H1 (cell line): ENCODE measurements around the gene CAMK2N2. TPM values are rescaled to one million over a fixed set of nuclear protein-coding genes. Genes with fewer than 3 reads are reported as not detected.

Source experiments
- CTCF ChIA-PET: fragments of 300-600 bp; sonication (Branson Sonifier 250); formaldehyde crosslinking; loops from one replicate; lab custom pipeline; 2021; ENCODE audit not compliant: partially characterized antibody; lab: Charles Lee
- POLR2A ChIA-PET: fragments of 300-600 bp; sonication (Branson Sonifier 250); formaldehyde crosslinking; loops from one replicate; lab custom pipeline; 2021; ENCODE audit warnings: inconsistent platforms; ENCODE audit not compliant: partially characterized antibody; lab: Charles Lee
- DNase-seq, 2 experiments: peaks; one replicate each; pipeline versions ENCODE4 v3.0.0 to v3.0.0-alpha.2; 2010 to 2022; ENCODE audit warnings: low spot score in 2 of 2, low read depth in 1 of 2, mixed read lengths in 1 of 2
- FAIRE-seq: peaks from 2 replicates; lab custom pipeline; 2011; peaks lifted over from hg19 to GRCh38; lab: Jason Lieb, UNC
- H2AFZ ChIP-seq: 2 replicates; pipeline ENCODE4 v1.8.1; 2012; ENCODE audit warnings: low read length, inconsistent platforms
- H2AK5ac ChIP-seq: 2 replicates; pipeline ENCODE4 v1.6.1; 2013; ENCODE audit warnings: low read depth, low read length
- H2BK120ac ChIP-seq: replicated peaks from 2 replicates; pipeline ENCODE3; 2013; ENCODE audit warnings: low read depth, low read length, inconsistent platforms
- H2BK12ac ChIP-seq: 2 replicates; pipeline ENCODE4 v1.6.1; 2013; ENCODE audit warnings: low read depth, low read length
- H2BK15ac ChIP-seq: 2 replicates; pipeline ENCODE4 v1.6.1; 2013; ENCODE audit warnings: low read length
- H2BK20ac ChIP-seq: 2 replicates; pipeline ENCODE4 v1.6.1; 2013; ENCODE audit warnings: low read length
- H2BK5ac ChIP-seq: 2 replicates; pipeline ENCODE4 v1.6.1; 2013; ENCODE audit warnings: low read depth, low read length
- H3K14ac ChIP-seq: 2 replicates; pipeline ENCODE4 v1.6.1; 2013; ENCODE audit warnings: inconsistent platforms; ENCODE audit not compliant: insufficient read length
- H3K18ac ChIP-seq: 2 replicates; pipeline ENCODE4 v1.6.1; 2013; ENCODE audit warnings: low read length; ENCODE audit errors: extremely low read depth
- H3K23ac ChIP-seq: 2 replicates; pipeline ENCODE4 v1.6.1; 2013; ENCODE audit warnings: inconsistent platforms; ENCODE audit not compliant: insufficient read length
- H3K23me2 ChIP-seq: 2 replicates; pipeline ENCODE4 v1.6.1; 2013; ENCODE audit warnings: low read depth, low read length
- H3K27ac ChIP-seq: 2 replicates; pipeline ENCODE4 v1.6.1; 2011; ENCODE audit warnings: low read depth, low read length, inconsistent platforms
- H3K27me3 ChIP-seq, 4 experiments: replicated peaks in 1 of 4; 1 replicate in 1 of 4; 2 replicates in 3 of 4; pipeline versions ENCODE4 v1.6.1 to v1.8.1; 2011 to 2013; ENCODE audit warnings: low read length in 3 of 4, mild to moderate bottlenecking in 3 of 4, inconsistent platforms in 2 of 4, mixed read lengths in 2 of 4, moderate library complexity in 1 of 4; ENCODE audit not compliant: control insufficient read depth in 3 of 4, insufficient read depth in 3 of 4; ENCODE audit errors: extremely low read depth in 1 of 4
- H3K36me3 ChIP-seq, 4 experiments: 2 replicates each; pipeline versions ENCODE4 v1.6.1 to v1.8.1; 2011 to 2013; ENCODE audit warnings: mild to moderate bottlenecking in 4 of 4, low read length in 3 of 4, moderate library complexity in 2 of 4, control low read depth in 1 of 4, inconsistent platforms in 1 of 4; ENCODE audit not compliant: insufficient read depth in 4 of 4, control insufficient read depth in 2 of 4
- H3K4ac ChIP-seq: replicated peaks from 2 replicates; pipeline ENCODE3; 2013; ENCODE audit warnings: low read length, low read depth, mixed read lengths, inconsistent platforms; ENCODE audit not compliant: insufficient read length
- H3K4me1 ChIP-seq, 4 experiments: replicated peaks in 1 of 4; 1 replicate in 1 of 4; 2 replicates in 3 of 4; pipeline versions ENCODE4 v1.6.1 to v1.8.1; 2011 to 2013; ENCODE audit warnings: low read length in 3 of 4, inconsistent platforms in 2 of 4, mixed read lengths in 1 of 4; ENCODE audit not compliant: insufficient read depth in 4 of 4, control insufficient read depth in 3 of 4
- H3K4me2 ChIP-seq, 2 experiments: 2 replicates each; pipeline versions ENCODE4 v1.6.1 to v1.8.1; 2011 to 2013; ENCODE audit warnings: low read depth in 2 of 2, low read length in 2 of 2, control low read depth in 1 of 2, inconsistent platforms in 1 of 2, mild to moderate bottlenecking in 1 of 2; ENCODE audit not compliant: insufficient read depth in 1 of 2
- H3K4me3 ChIP-seq, 4 experiments: fragments of 200-600, 300-600 bp in 1 of 4; sonication (generic), shearing (Covaris generic), sonication (Bioruptor Twin) in 1 of 4; 2 replicates each; pipeline versions ENCODE4 v1.5.1 to v1.8.1; 2011 to 2016; ENCODE audit warnings: low read length in 4 of 4, low read depth in 3 of 4, control low read depth in 2 of 4, inconsistent platforms in 2 of 4, mild to moderate bottlenecking in 2 of 4, mixed read lengths in 1 of 4, moderate library complexity in 1 of 4; ENCODE audit not compliant: insufficient read depth in 2 of 4; ENCODE audit errors: extremely low read depth in 1 of 4
- H3K56ac ChIP-seq: replicated peaks from 2 replicates; pipeline ENCODE3; 2013; ENCODE audit warnings: low read depth, mild to moderate bottlenecking, mixed read lengths, low read length, inconsistent platforms; ENCODE audit not compliant: insufficient read length
- H3K79me1 ChIP-seq: 2 replicates; pipeline ENCODE4 v1.6.1; 2013; ENCODE audit warnings: low read depth, low read length, control low read depth
- H3K79me2 ChIP-seq, 2 experiments: 2 replicates each; pipeline versions ENCODE4 v1.6.1 to v1.8.1; 2012 to 2013; ENCODE audit warnings: low read length in 2 of 2, mild to moderate bottlenecking in 2 of 2, inconsistent platforms in 1 of 2; ENCODE audit not compliant: insufficient read depth in 2 of 2, control insufficient read depth in 1 of 2
- H3K9ac ChIP-seq, 4 experiments: replicated peaks in 1 of 4; 1 replicate in 1 of 4; 2 replicates in 3 of 4; pipeline versions ENCODE4 v1.6.1 to v1.8.1; 2011 to 2013; ENCODE audit warnings: low read depth in 3 of 4, low read length in 3 of 4, control low read depth in 2 of 4, mild to moderate bottlenecking in 2 of 4, moderate library complexity in 2 of 4, inconsistent platforms in 1 of 4; ENCODE audit errors: extremely low read depth in 1 of 4
- H3K9me3 ChIP-seq, 2 experiments: 2 replicates each; pipeline versions ENCODE4 v1.6.1 to v1.8.1; 2012 to 2013; ENCODE audit warnings: mild to moderate bottlenecking in 2 of 2, moderate library complexity in 2 of 2, control low read depth in 1 of 2, inconsistent platforms in 1 of 2, low read depth in 1 of 2, low read length in 1 of 2, mixed read lengths in 1 of 2; ENCODE audit not compliant: insufficient read depth in 2 of 2
- H4K20me1 ChIP-seq, 2 experiments: replicated peaks in 1 of 2; 2 replicates each; pipeline versions ENCODE3 to v1.8.1; 2011 to 2013; ENCODE audit warnings: inconsistent platforms in 2 of 2, low read length in 2 of 2, mild to moderate bottlenecking in 1 of 2; ENCODE audit not compliant: insufficient read depth in 2 of 2, control insufficient read depth in 1 of 2
- H4K5ac ChIP-seq: 2 replicates; pipeline ENCODE4 v1.6.1; 2013; ENCODE audit warnings: low read length, low read depth, mixed read lengths, inconsistent platforms; ENCODE audit not compliant: insufficient read length
- H4K8ac ChIP-seq: 2 replicates; pipeline ENCODE4 v1.8.0; 2013; ENCODE audit warnings: mild to moderate bottlenecking, moderate library complexity, low read length, inconsistent platforms; ENCODE audit not compliant: insufficient read depth; ENCODE audit errors: extremely low read depth
- H4K91ac ChIP-seq: replicated peaks from 2 replicates; pipeline ENCODE3; 2013; ENCODE audit warnings: low read length, mixed read lengths, inconsistent platforms; ENCODE audit not compliant: insufficient read length
- CEBPB ChIP-seq: IDR thresholded peaks from 2 replicates; pipeline ENCODE4 v1.6.1; 2012; ENCODE audit warnings: low read depth, low read length
- CREB1 ChIP-seq: IDR thresholded peaks from 2 replicates; pipeline ENCODE4 v1.6.1; 2012; ENCODE audit warnings: inconsistent platforms
- RBBP5 ChIP-seq: IDR thresholded peaks from 2 replicates; pipeline ENCODE4 v1.7.1; 2012; ENCODE audit warnings: low read depth, mild to moderate bottlenecking, inconsistent platforms, low read length, moderate library complexity, borderline replicate concordance
- RXRA ChIP-seq: IDR thresholded peaks from 2 replicates; pipeline ENCODE4 v1.6.1; 2011; ENCODE audit warnings: low read depth, mild to moderate bottlenecking, low read length, moderate library complexity; ENCODE audit not compliant: insufficient read depth
- SAP30 ChIP-seq: fragments of 300-600 bp; sonication (generic); IDR thresholded peaks from 2 replicates; pipeline ENCODE4 v1.7.1; 2012; ENCODE audit warnings: low read length, moderate library complexity, mild to moderate bottlenecking, inconsistent platforms; ENCODE audit not compliant: insufficient read depth, insufficient replicate concordance
- SIRT6 ChIP-seq: IDR thresholded peaks from one replicate; pipeline ENCODE4 v1.7.1; 2012; ENCODE audit warnings: low read length, inconsistent platforms
- TAF1 ChIP-seq: IDR thresholded peaks from 2 replicates; pipeline ENCODE4 v1.6.1; 2011; ENCODE audit warnings: mild to moderate bottlenecking, low read depth, low read length
- TBP ChIP-seq: IDR thresholded peaks from 2 replicates; pipeline ENCODE4 v1.6.1; 2011; ENCODE audit warnings: low read depth, low read length, improper control_type of control experiment
- TEAD4 ChIP-seq: IDR thresholded peaks from 2 replicates; pipeline ENCODE4 v1.6.1; 2012; ENCODE audit warnings: low read depth, low read length, inconsistent platforms, mixed read lengths
- WGBS, 2 experiments: shearing (Covaris generic) in 1 of 2; methylation state at CpG; one replicate each; pipeline versions ENCODE4 v1.1.6 to v1.1.7; 2013 to 2015; ENCODE audit warnings: low lambda C conversion rate in 2 of 2, mixed read lengths in 2 of 2, inconsistent platforms in 1 of 2, low coverage in 1 of 2, missing lambda C conversion rate in 1 of 2; ENCODE audit not compliant: insufficient replicate concordance in 2 of 2, insufficient coverage in 1 of 2, insufficient read length in 1 of 2; ENCODE audit errors: extremely low coverage in 1 of 2, missing lambda C conversion rate in 1 of 2; 5-methylcytosine and 5-hydroxymethylcytosine counted together
- polyA plus RNA-seq, 7 experiments: library from polyadenylated mRNA; depleted of rRNA in 3 of 7; stranded (reverse) in 5 of 7; unstranded in 2 of 7; fragments of >200 nt in 5 of 7; fragments of 200-250 nt in 2 of 7; gene quantifications; 1 replicate in 5 of 7; 2 replicates in 1 of 7; 4 replicates in 1 of 7; pipeline versions ENCODE4 v1.2.1 to v1.2.3, GENCODE V29; 2011 to 2013; ENCODE audit warnings: missing spikeins in 2 of 7, mixed read lengths in 2 of 7
- total RNA-seq: library from RNA; stranded (reverse); fragmentation: NEBNext Ultra II Directional; extraction: Animal tissue kit (Norgen Biotek cat#: 25700); gene quantifications from 2 replicates; pipeline ENCODE4 v1.2.1, GENCODE V29; 2021
- TF ChIP-seq, protein P1 (sequence below): IDR thresholded peaks from 2 replicates; pipeline ENCODE4 v1.6.1; 2012; ENCODE audit warnings: inconsistent platforms
- TF ChIP-seq, protein P2 (sequence below): IDR thresholded peaks from 2 replicates; pipeline ENCODE4 v1.6.1; 2012; ENCODE audit warnings: low read length, inconsistent platforms

CAMK2N2 gene
- total and polyA plus RNA-seq, 2 of the 8 experiments (the other 6 are each of a cell fraction or from before 2014, with no cell fraction given): 4.0 to 17.7 TPM

DNA sequence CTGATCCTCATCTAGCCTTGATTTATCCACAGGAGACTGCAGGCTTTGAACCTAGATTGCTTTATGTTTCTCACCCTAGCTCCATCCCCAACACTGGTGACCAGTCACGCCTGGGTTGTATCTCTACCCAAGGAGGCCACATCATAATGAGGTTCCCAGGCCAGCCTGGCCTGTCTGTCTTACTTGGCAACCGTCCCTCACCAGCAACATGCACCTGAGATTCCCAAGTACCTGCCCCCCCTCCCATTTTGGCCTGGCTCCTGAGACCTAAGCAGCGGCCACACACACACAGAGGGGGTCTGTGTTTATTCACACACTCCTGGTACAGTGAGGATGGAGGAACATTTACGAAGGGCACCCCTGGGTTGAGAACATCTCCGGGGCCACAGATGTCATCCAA, 2.4 kb downstream of the CAMK2N2 start:
- H3K27me3 ChIP-seq: peaks cover 7 to 50% (median 38%) of the 10 kb centered on the region in 4 experiments
- no peak overlapping the region for H2AK5ac ChIP-seq
- H3K23ac ChIP-seq: no peak overlapping the region
- H3K27ac ChIP-seq: no peak overlapping the region
- H3K4me2 ChIP-seq: peak overlapping the region in 1 of 2 experiments; percentile 89; a peak in 2 of 4 replicates
- peaks cover 0 to 17% (median 8%) of the 10 kb centered on the region in 4 experiments; a peak in 4 of 7 replicates for H3K4me1 ChIP-seq
- H3K9me3 ChIP-seq: no peaks in the 10 kb centered on the region
- H3K4ac ChIP-seq: no peak overlapping the region
- no peak overlapping the region for H3K56ac ChIP-seq
- H4K5ac ChIP-seq: no peak overlapping the region
- no peak overlapping the region for H4K8ac ChIP-seq
- H3K4me3 ChIP-seq: no peak overlapping the region
- H3K79me1 ChIP-seq: no peaks in the 10 kb centered on the region
- no peak overlapping the region for H3K18ac ChIP-seq
- no peak overlapping the region for H2BK120ac ChIP-seq
- peaks cover 22% of the 10 kb centered on the region for H3K23me2 ChIP-seq
- H3K9ac ChIP-seq: no peak overlapping the region
- H2BK15ac ChIP-seq: no peak overlapping the region
- DNase-seq: no peak
- H2BK5ac ChIP-seq: no peak overlapping the region
- ChIA-PET CTCF (interaction anchor here (1.2 to 14.0 kb wide), 4 partner anchors 9 to 77 kb away, joined by 4 to 136 read pairs (median 18); partner anchors contain the start of genes EEF1AKMT4 and VWA5B2), POLR2A (interaction anchor here (1.3 to 2.5 kb wide), 6 partner anchors 9 to 113 kb away, joined by 3 to 12 read pairs (median 5); partner anchors contain the start of genes DVL3 and EEF1AKMT4)
- no peak overlapping the region for H4K91ac ChIP-seq
- no peak overlapping the region for H2BK20ac ChIP-seq
- H3K79me2 ChIP-seq: no peaks in the 10 kb centered on the region
- H4K20me1 ChIP-seq: peaks cover 16 to 19% of the 10 kb centered on the region in 2 experiments
- no peak for FAIRE-seq
- H3K14ac ChIP-seq: no peak overlapping the region
- no peaks in the 10 kb centered on the region for H3K36me3 ChIP-seq
- WGBS, 2 experiments: 91% methylated on average over 5 of the region's 5 CpGs; no CpG with 5 or more reads in 1 of the 2 experiments
- no peak overlapping the region for H2AFZ ChIP-seq
- no peak overlapping the region for H2BK12ac ChIP-seq
- TF ChIP-seq CREB1 (no peak), TBP (no peak), SIRT6 (no peak), SAP30 (no peak), CEBPB (no peak), RBBP5 (no peak), TAF1 (no peak), RXRA (no peak), TEAD4 (no peak)
- TF ChIP-seq, protein P1, sequence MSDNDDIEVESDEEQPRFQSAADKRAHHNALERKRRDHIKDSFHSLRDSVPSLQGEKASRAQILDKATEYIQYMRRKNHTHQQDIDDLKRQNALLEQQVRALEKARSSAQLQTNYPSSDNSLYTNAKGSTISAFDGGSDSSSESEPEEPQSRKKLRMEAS: no peak
- TF ChIP-seq, protein P2, sequence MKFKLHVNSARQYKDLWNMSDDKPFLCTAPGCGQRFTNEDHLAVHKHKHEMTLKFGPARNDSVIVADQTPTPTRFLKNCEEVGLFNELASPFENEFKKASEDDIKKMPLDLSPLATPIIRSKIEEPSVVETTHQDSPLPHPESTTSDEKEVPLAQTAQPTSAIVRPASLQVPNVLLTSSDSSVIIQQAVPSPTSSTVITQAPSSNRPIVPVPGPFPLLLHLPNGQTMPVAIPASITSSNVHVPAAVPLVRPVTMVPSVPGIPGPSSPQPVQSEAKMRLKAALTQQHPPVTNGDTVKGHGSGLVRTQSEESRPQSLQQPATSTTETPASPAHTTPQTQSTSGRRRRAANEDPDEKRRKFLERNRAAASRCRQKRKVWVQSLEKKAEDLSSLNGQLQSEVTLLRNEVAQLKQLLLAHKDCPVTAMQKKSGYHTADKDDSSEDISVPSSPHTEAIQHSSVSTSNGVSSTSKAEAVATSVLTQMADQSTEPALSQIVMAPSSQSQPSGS: no peak
